Measurements from ENCODE around the gene KCNJ10.

KCNJ10 gene

DNA sequence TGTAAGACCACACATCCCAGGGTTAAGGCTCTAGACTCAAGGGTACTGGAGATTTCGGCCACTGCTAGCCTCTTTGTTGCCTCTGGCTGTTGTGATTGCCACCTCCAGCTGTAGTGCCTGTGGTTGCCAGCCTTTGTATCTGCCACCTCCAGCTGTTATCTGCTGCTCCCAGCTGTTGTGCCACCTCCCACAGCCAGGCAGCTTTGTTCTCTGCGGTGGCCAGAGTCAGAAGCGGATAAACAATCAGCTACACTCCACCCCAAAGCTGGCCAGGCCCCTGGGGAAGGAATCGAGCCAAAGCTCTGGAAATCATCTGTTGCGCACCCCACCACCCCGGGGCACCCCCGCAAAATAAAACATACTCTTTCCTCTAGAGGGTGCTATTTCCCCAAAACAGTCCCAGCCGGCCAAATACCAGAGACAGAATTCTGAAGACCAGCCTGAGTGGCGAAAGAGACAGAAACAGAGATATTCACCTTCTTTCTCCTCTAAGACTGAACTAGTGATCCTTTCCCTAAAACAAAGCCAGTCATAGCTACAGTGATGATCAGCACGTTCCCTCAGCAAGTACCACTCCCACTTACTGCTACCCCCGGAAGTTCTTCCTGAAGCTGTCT is 23.4 kb downstream of the KCNJ10 start:
- no peak for TF ChIP-seq TAF1 (IDR thresholded peaks at IDR 0.05; ENCODE audit: borderline replicate concordance, insufficient read depth, low read length)

DNA sequence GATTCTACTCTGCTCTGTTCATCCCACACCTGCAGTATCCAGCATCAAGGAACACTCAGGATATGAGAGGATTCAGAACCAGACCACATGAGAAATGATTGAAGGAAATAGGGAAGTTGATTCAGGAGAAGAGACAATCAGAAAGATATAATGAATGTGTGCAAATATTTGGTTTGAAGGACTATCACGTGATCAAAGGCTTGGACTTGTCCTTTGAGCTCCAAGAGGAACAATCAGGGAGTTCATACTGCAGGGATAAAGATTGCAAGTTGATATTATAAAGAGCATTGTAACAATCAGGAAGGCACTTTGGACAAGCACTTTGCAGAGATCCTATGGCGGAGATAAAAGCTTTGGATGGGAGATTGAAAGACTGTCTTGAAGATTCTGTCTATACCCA is 24.3 kb downstream of the KCNJ10 start:
- TF ChIP-seq TAF1 (IDR thresholded peaks at IDR 0.05; ENCODE audit: borderline replicate concordance, insufficient read depth, low read length), result no peak
- TF ChIP-seq FOXP2 (optimal IDR thresholded peaks at IDR 0.05; ENCODE audit: borderline replicate concordance, extremely low read depth, extremely low read length, insufficient read depth), result no peak
- no peak for TF ChIP-seq POLR2AphosphoS5 (IDR thresholded peaks at IDR 0.05; ENCODE audit: low read depth, low read length)
- no peak for TF ChIP-seq SIN3A (IDR thresholded peaks at IDR 0.05; ENCODE audit: borderline replicate concordance, insufficient read depth, low read length)
- TF ChIP-seq, protein P1, sequence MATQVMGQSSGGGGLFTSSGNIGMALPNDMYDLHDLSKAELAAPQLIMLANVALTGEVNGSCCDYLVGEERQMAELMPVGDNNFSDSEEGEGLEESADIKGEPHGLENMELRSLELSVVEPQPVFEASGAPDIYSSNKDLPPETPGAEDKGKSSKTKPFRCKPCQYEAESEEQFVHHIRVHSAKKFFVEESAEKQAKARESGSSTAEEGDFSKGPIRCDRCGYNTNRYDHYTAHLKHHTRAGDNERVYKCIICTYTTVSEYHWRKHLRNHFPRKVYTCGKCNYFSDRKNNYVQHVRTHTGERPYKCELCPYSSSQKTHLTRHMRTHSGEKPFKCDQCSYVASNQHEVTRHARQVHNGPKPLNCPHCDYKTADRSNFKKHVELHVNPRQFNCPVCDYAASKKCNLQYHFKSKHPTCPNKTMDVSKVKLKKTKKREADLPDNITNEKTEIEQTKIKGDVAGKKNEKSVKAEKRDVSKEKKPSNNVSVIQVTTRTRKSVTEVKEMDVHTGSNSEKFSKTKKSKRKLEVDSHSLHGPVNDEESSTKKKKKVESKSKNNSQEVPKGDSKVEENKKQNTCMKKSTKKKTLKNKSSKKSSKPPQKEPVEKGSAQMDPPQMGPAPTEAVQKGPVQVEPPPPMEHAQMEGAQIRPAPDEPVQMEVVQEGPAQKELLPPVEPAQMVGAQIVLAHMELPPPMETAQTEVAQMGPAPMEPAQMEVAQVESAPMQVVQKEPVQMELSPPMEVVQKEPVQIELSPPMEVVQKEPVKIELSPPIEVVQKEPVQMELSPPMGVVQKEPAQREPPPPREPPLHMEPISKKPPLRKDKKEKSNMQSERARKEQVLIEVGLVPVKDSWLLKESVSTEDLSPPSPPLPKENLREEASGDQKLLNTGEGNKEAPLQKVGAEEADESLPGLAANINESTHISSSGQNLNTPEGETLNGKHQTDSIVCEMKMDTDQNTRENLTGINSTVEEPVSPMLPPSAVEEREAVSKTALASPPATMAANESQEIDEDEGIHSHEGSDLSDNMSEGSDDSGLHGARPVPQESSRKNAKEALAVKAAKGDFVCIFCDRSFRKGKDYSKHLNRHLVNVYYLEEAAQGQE (IDR thresholded peaks at IDR 0.05; ENCODE audit: insufficient read depth in 1 of 2, low read depth in 2 of 2, low read length in 2 of 2), result no peak

GRCh38 chr1:160043543-160043942 is 26.4 kb downstream of the KCNJ10 start:
- TF ChIP-seq POLR2AphosphoS5 (IDR thresholded peaks at IDR 0.05; ENCODE audit: low read depth, low read length), result no peak
- no peak for TF ChIP-seq TAF1 (IDR thresholded peaks at IDR 0.05; ENCODE audit: borderline replicate concordance, insufficient read depth, low read length)
- no peak for TF ChIP-seq SIN3A (IDR thresholded peaks at IDR 0.05; ENCODE audit: borderline replicate concordance, insufficient read depth, low read length)
- no peak for TF ChIP-seq FOXP2 (optimal IDR thresholded peaks at IDR 0.05; ENCODE audit: borderline replicate concordance, extremely low read depth, extremely low read length, insufficient read depth)
- TF ChIP-seq, protein P1 (IDR thresholded peaks at IDR 0.05; ENCODE audit: insufficient read depth in 1 of 2, low read depth in 2 of 2, low read length in 2 of 2), result no peak

GRCh38 chr1:160040476-160040875 is 29.5 kb downstream of the KCNJ10 start:
- TF ChIP-seq SIN3A (IDR thresholded peaks at IDR 0.05; ENCODE audit: borderline replicate concordance, insufficient read depth, low read length) (no peak), FOXP2 (optimal IDR thresholded peaks at IDR 0.05; ENCODE audit: borderline replicate concordance, extremely low read depth, extremely low read length, insufficient read depth) (no peak), TAF1 (IDR thresholded peaks at IDR 0.05; ENCODE audit: borderline replicate concordance, insufficient read depth, low read length) (no peak), POLR2AphosphoS5 (IDR thresholded peaks at IDR 0.05; ENCODE audit: low read depth, low read length) (no peak)
- TF ChIP-seq, protein P1 (IDR thresholded peaks at IDR 0.05; ENCODE audit: insufficient read depth in 1 of 2, low read depth in 2 of 2, low read length in 2 of 2), result no peak

DNA sequence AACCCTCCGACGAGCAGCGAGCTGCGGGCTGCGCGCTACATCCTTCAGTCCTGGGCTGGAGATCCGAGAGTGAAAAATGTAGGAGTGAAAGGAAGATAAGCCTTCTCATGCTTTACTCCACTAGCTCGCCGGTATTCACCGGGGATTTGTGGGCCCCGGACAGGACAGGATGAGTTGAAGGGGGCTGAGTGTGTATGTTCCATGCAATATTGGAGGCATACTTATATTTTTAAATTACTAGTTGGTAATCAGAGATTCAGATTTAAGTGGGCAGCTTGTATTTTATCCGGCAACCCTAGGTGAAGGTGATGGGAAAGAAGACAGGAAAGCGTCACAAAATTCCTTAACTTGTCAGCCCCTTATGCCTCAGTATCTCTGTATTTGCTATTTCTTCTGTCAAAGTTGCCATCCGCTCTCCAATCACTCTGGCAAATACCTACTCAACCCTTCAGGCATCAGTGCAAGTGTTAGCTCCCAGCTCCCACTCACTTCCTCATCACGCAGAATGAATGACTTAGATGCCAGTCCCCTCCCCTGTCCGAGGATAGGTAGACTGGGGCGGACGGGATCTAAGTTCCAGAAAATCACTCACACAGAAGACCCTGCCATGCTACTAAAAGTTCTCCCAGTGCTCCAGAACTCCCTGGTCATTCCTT is 37.7 kb downstream of the KCNJ10 start:
- no peak for TF ChIP-seq SIN3A (IDR thresholded peaks at IDR 0.05; ENCODE audit: borderline replicate concordance, insufficient read depth, low read length)
- no peak for TF ChIP-seq POLR2AphosphoS5 (IDR thresholded peaks at IDR 0.05; ENCODE audit: low read depth, low read length)
- TF ChIP-seq, protein P1 (IDR thresholded peaks at IDR 0.05; ENCODE audit: insufficient read depth in 1 of 2, low read depth in 2 of 2, low read length in 2 of 2), result no peak
- TF ChIP-seq FOXP2 (optimal IDR thresholded peaks at IDR 0.05; ENCODE audit: borderline replicate concordance, extremely low read depth, extremely low read length, insufficient read depth), result no peak
- TF ChIP-seq TAF1 (IDR thresholded peaks at IDR 0.05; ENCODE audit: borderline replicate concordance, insufficient read depth, low read length), result no peak

All from PFSK-1 (cell line).